ENCODE data around the gene PIK3IP1. TPM values are rescaled to one million over a fixed set of nuclear protein-coding genes. Genes with fewer than 3 reads are reported as not detected.

The PIK3IP1 gene
- total and polyA plus RNA-seq, 9 of the 15 experiments (the other 6 are each of a cell fraction or from before 2014, with no cell fraction given), result 0.11 to 1.3 (median 0.77) TPM

- no peak for TF ChIP-seq MNT (conservative IDR thresholded peaks at IDR 0.05)
These were observed 21.3 kb downstream of the PIK3IP1 start (continued) for GRCh38 chr22:31271026-31271425.

- Histone ChIP-seq H3K4me3 (no peak overlapping the region), H3K9me1 (ENCODE audit: control insufficient read depth, insufficient read depth, low read length) (no peaks in the 10 kb centered on the region), H3K4me1 (replicated peaks in 1 of 2; ENCODE audit: control insufficient read depth in 2 of 2, insufficient read depth in 2 of 2, low read length in 2 of 2) (no peaks in the 10 kb centered on the region; a peak in 1 of 5 replicates), H3K79me2 (ENCODE audit: control insufficient read depth, insufficient read depth, low read length) (no peaks in the 10 kb centered on the region), H3K27ac (ENCODE audit: extremely low read depth, low read depth, low read length) (no peak overlapping the region), H3K9ac (ENCODE audit: insufficient read depth in 1 of 2, low read depth in 2 of 2, low read length in 2 of 2) (no peak overlapping the region), H3K4me2 (ENCODE audit: insufficient read depth, low read length) (no peak overlapping the region), H3K9me3 (replicated peaks; ENCODE audit: control insufficient read depth, insufficient read depth, low read depth, low read length) (no peaks in the 10 kb centered on the region), H3K36me3 (ENCODE audit: control insufficient read depth, insufficient read depth, low read length) (peaks cover 14% of the 10 kb centered on the region; the same call in 2 of the 3 replicates), H3K27me3 (ENCODE audit: control insufficient read depth in 2 of 2, insufficient read depth in 2 of 2, low read length in 2 of 2) (no peaks in the 10 kb centered on the region), H2AFZ (ENCODE audit: low read depth, low read length) (no peak overlapping the region), H4K20me1 (replicated peaks; ENCODE audit: control insufficient read depth, insufficient read depth, low read length) (no peaks in the 10 kb centered on the region)
- FAIRE-seq (no peak), DNase-seq (ENCODE audit: extremely low read depth in 1 of 4, low spot score in 3 of 4) (no peak), ATAC-seq (no peak)
- 22% methylated on average over 1 of the region's 3 CpGs for WGBS (ENCODE audit: insufficient coverage, low coverage, missing lambda C conversion rate)
- TF ChIP-seq CBFA2T3 (IDR thresholded peaks at IDR 0.05) (no peak), MTA2 (IDR thresholded peaks at IDR 0.05; ENCODE audit: low read depth) (no peak), ZNF224 (CRISPR knock-in tag; IDR thresholded peaks at IDR 0.05) (no peak), ASH1L (IDR thresholded peaks at IDR 0.05; ENCODE audit: borderline replicate concordance, low read depth, partially characterized antibody) (no peak), DNMT1 (IDR thresholded peaks at IDR 0.05) (no peak), GATAD2A (IDR thresholded peaks at IDR 0.05) (no peak)
- ChIA-PET CTCF (ENCODE audit: low intra/inter-chr PET ratio) (no interaction called here), POLR2A (interaction anchor here (1.0 to 1.3 kb wide), 2 partner anchors 10 to 12 kb away, joined by 3 to 7 read pairs; no protein-coding TSS in a partner anchor)
- in situ Hi-C loops (cut with MboI), result no loop called here
- intact Hi-C loops (cut with micrococcal nuclease), result no loop called here
- no TSS peak for BruUV-seq (replicated peaks)
These were observed 22.3 kb downstream of the PIK3IP1 start for GRCh38 chr22:31269892-31270579.
